Epithelial cell of esophagus (primary cell): ENCODE measurements around the gene EMCN.

Experiments
- DNase-seq: peaks from one replicate; pipeline ENCODE4 v3.0.0; 2010; ENCODE audit warnings: low read depth
- H3K4me3 ChIP-seq: 2 replicates; pipeline ENCODE4 v1.5.1; 2011; ENCODE audit warnings: mild to moderate bottlenecking, low read length, control low read depth
- CTCF ChIP-seq: IDR thresholded peaks from 2 replicates; pipeline ENCODE4 v1.5.1; 2011; ENCODE audit warnings: low read depth, mild to moderate bottlenecking, low read length, control low read depth, inconsistent platforms; ENCODE audit not compliant: insufficient read depth; ENCODE audit errors: missing control alignments

EMCN gene

GRCh38 chr4:100369871-100370270 lies 148.0 kb downstream of the EMCN start:
- no peak overlapping the region for H3K4me3 ChIP-seq
- TF ChIP-seq CTCF = no peak
- no peak for DNase-seq

GRCh38 chr4:100367451-100367850 lies 150.4 kb downstream of the EMCN start:
- DNase-seq = no peak
- no peak for TF ChIP-seq CTCF
- no peak overlapping the region for H3K4me3 ChIP-seq

- DNase-seq = no peak
- H3K4me3 ChIP-seq = no peak overlapping the region
- TF ChIP-seq CTCF = no peak
Measured at GRCh38 chr4:100366213-100366612, 151.6 kb downstream of the EMCN start.

- no peak for TF ChIP-seq CTCF
- DNase-seq = peak; percentile 20
- H3K4me3 ChIP-seq = no peak overlapping the region
Measured at GRCh38 chr4:100362366-100362765, 155.5 kb downstream of the EMCN start.

GRCh38 chr4:100361336-100361735 lies 156.5 kb downstream of the EMCN start:
- DNase-seq = no peak
- no peak for TF ChIP-seq CTCF
- no peak overlapping the region for H3K4me3 ChIP-seq

GRCh38 chr4:100360211-100360610 lies 157.6 kb downstream of the EMCN start:
- DNase-seq = no peak
- TF ChIP-seq CTCF = no peak
- no peak overlapping the region for H3K4me3 ChIP-seq

GRCh38 chr4:100359441-100359840 lies 158.4 kb downstream of the EMCN start:
- DNase-seq = no peak
- TF ChIP-seq CTCF = no peak
- H3K4me3 ChIP-seq = no peak overlapping the region
